ENCODE data around the gene MED17.

DNA sequence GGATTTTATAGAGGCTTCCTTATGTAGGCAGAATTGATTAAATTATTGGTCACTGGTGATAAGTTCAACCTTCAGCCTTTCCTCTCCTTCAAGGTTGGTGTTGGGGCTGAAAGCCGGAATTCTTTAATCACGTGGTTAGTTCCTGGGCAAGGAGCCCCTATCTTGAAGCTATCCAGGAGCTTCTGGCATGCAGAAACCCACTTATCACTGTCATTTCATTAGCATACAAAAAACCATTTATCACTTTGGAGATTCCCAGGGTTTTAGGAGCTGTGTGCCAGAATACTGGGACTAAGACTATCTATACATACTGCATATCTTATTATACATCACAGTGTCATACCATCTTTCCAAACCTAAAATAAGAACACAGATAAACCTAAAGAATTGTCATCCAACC is 18.5 kb upstream of the MED17 start:
- TF ChIP-seq, protein P1, sequence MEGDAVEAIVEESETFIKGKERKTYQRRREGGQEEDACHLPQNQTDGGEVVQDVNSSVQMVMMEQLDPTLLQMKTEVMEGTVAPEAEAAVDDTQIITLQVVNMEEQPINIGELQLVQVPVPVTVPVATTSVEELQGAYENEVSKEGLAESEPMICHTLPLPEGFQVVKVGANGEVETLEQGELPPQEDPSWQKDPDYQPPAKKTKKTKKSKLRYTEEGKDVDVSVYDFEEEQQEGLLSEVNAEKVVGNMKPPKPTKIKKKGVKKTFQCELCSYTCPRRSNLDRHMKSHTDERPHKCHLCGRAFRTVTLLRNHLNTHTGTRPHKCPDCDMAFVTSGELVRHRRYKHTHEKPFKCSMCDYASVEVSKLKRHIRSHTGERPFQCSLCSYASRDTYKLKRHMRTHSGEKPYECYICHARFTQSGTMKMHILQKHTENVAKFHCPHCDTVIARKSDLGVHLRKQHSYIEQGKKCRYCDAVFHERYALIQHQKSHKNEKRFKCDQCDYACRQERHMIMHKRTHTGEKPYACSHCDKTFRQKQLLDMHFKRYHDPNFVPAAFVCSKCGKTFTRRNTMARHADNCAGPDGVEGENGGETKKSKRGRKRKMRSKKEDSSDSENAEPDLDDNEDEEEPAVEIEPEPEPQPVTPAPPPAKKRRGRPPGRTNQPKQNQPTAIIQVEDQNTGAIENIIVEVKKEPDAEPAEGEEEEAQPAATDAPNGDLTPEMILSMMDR (conservative IDR thresholded peaks at IDR 0.05 in 1 of 2, IDR thresholded peaks at IDR 0.05 in 1 of 2; ENCODE audit: extremely low read depth in 1 of 2, insufficient read depth in 1 of 2, low read depth in 1 of 2, low read length in 2 of 2), result no peak
- TF ChIP-seq EZH2 (IDR thresholded peaks at IDR 0.05; ENCODE audit: borderline replicate concordance, low read length), result no peak

Data from mammary epithelial cell (primary cell).